Heart right ventricle (tissue), 16 donors: ENCODE data around the gene LYAR. TPM values are rescaled to one million over a fixed set of nuclear protein-coding genes. Genes with fewer than 3 reads are reported as not detected.
A peak's percentile ranks its signal among the peaks of the same experiment; 100 is the strongest.

ENCODE experiments used
- ATAC-seq, 8 donors: fragments of 200-7000 bp; cut with Tn5 transposase; one replicate each; pipeline ENCODE4 v1.9.1; 2020; ENCODE audit warnings: mild to moderate bottlenecking in 8 of 8, moderate library complexity in 8 of 8, moderate number of reproducible peaks in 1 of 8
- DNase-seq, 2 donors: peaks; one replicate each; pipeline ENCODE4 v3.0.0-alpha.2; 2020
- H3K27ac ChIP-seq, 10 donors: fragments of 200-600 bp; sonication (generic) in 2 of 10; one replicate each; pipeline versions ENCODE4 v1.5.0 to v1.8.0; 2020 to 2022; ENCODE audit warnings: mild to moderate bottlenecking in 3 of 10
- H3K27me3 ChIP-seq, 7 donors: fragments of 200-600 bp; one replicate each; pipeline ENCODE4 v1.8.0; 2021 to 2022; ENCODE audit warnings: mild to moderate bottlenecking in 2 of 7
- H3K36me3 ChIP-seq, 9 donors: fragments of 200-600 bp; sonication (generic) in 1 of 9; one replicate each; pipeline versions ENCODE4 v1.5.0 to v1.8.0; 2020 to 2022; ENCODE audit warnings: mild to moderate bottlenecking in 2 of 9
- H3K4me1 ChIP-seq, 9 donors: fragments of 200-600 bp; sonication (generic) in 1 of 9; one replicate each; pipeline versions ENCODE4 v1.5.0 to v1.8.0; 2020 to 2022; ENCODE audit warnings: mild to moderate bottlenecking in 4 of 9
- H3K4me3 ChIP-seq, 10 donors: fragments of 200-600 bp; sonication (generic) in 2 of 10; one replicate each; pipeline versions ENCODE4 v1.5.0 to v1.8.0; 2020 to 2022; ENCODE audit warnings: mild to moderate bottlenecking in 7 of 10, moderate library complexity in 2 of 10
- H3K9me3 ChIP-seq, 11 donors: fragments of 200-600 bp in 10 of 11; sonication (generic) in 2 of 11; one replicate each; pipeline versions ENCODE4 v1.5.0 to v1.8.0; 2013 to 2022; ENCODE audit warnings: mild to moderate bottlenecking in 2 of 11, control low read depth in 1 of 11, moderate library complexity in 1 of 11
- CTCF ChIP-seq, 9 donors: fragments of 200-600 bp; sonication (generic) in 2 of 9; IDR thresholded peaks; one replicate each; pipeline versions ENCODE4 v1.5.0 to v1.8.0; 2021 to 2022; ENCODE audit warnings: antibody characterized with exemption in 9 of 9, mild to moderate bottlenecking in 5 of 9, moderate library complexity in 1 of 9
- WGBS, 2 donors: extraction: QIAGEN DNeasy Blood & Tissue Kit; methylation state at CpG; one replicate each; pipeline ENCODE4 v1.1.7; 2013; ENCODE audit warnings: inconsistent platforms in 1 of 2; 5-methylcytosine and 5-hydroxymethylcytosine counted together
- intact Hi-C, 10 donors: fragments of 100-400 bp; cut with DNase I; formaldehyde crosslinking; loops; one replicate each; pipeline versions ENCODE4 v1.11.1 to v1.14.2; 2022
- polyA plus RNA-seq, 2 donors: library from polyadenylated mRNA; stranded (reverse); fragments of 200-250 nt; gene quantifications; one replicate each; pipeline ENCODE4 v1.2.3, GENCODE V29; 2013
- total RNA-seq, 10 donors: library from RNA; stranded (reverse); fragmentation: NEBNext Ultra II Directional in 3 of 10; extraction: Animal tissue kit (Norgen Biotek cat#: 25700) in 3 of 10; gene quantifications; one replicate each; pipeline versions ENCODE4 v1.2.1 to v1.2.4, GENCODE V29; 2021 to 2023
- donor health status: Arrhythmogenic right ventricular cardiomyopathy.
- donor health status: ischemic (EF 13 %, LVEDD 7.1; RV severe dilation, severe dysfunction).
- donor health status: healthy with polysubstance abuse.
- donor health status: DM: no; HTN: yes; CAD: no.
- donor health status: DM: no; HTN: no; CAD: no.
- donor health status: ischemic (EF 25% LVEDD 6.9; RV normal size, moderate dysfunction).
- donor health status: ischemic (EF 25% LVEDD 5.7; RV mildly dilated, moderate dysfunction).
- donor health status: healthy.
- donor health status: DM: yes; HTN: yes; CAD: no.
- donor health status: Ischemic cardiomyopathy.
- donor health status: ischemic (EF 35%, LVEDD 5.7; RV mildly dilated, moderate dysfunction).
- donor health status: nonischemic (EF 11% LVEDD 7.7; RV severe dilation, severe dysfunction).
- donor health status: DM: yes; HTN: yes; CAD: no.
- donor health status: PGD.
- donor health status: ischemic (EF 29% LVEDD 5.4; RV normal size, mild dysfunction).
- donor health status: nonischemic (EF 23%, LVEDD 6.1; RV moderate dilation, normal function).

The LYAR gene
- total and polyA plus RNA-seq, 12 donors: 7.6 to 20.6 (median 12.6) TPM

GRCh38 chr4:4320951-4321714, 31.2 kb upstream of the LYAR start:
- H3K36me3 ChIP-seq: peaks cover 0 to 69% (median 21%) of the 10 kb centered on the region in 9 donors
- ATAC-seq: no peak

GRCh38 chr4:4320528-4320927, 30.6 kb upstream of the LYAR start:
- 93 to 95% methylated on average over 15 of the region's 15 CpGs for WGBS, 2 donors
- Histone ChIP-seq H3K9me3 (no peaks in the 10 kb centered on the region), H3K27me3 (no peaks in the 10 kb centered on the region), H3K27ac (no peak overlapping the region), H3K4me1 (peaks cover 0 to 14% (median 10%) of the 10 kb centered on the region in 9 donors), H3K36me3 (peaks cover 0 to 75% (median 27%) of the 10 kb centered on the region in 9 donors), H3K4me3 (no peak overlapping the region)
- intact Hi-C loops: no loop called here
- no peak for TF ChIP-seq CTCF (IDR thresholded peaks at IDR 0.05)
- ATAC-seq (no peak), DNase-seq (no peak)

More at GRCh38 chr4:4320951-4321714, 31.2 kb upstream of the LYAR start:
- intact Hi-C loops: no loop called here
- H3K4me3 ChIP-seq: no peak overlapping the region
- H3K27ac ChIP-seq: no peak overlapping the region
- no peaks in the 10 kb centered on the region for H3K27me3 ChIP-seq
- peaks cover 0 to 14% (median 10%) of the 10 kb centered on the region in 9 donors for H3K4me1 ChIP-seq
- no peak for TF ChIP-seq CTCF (IDR thresholded peaks at IDR 0.05)
- H3K9me3 ChIP-seq: no peaks in the 10 kb centered on the region
- DNase-seq: no peak
- WGBS, 2 donors: 93% methylated on average over 26 of the region's 26 CpGs

- no peak overlapping the region for H3K27ac ChIP-seq
- TF ChIP-seq CTCF (IDR thresholded peaks at IDR 0.05): no peak
- H3K36me3 ChIP-seq: peaks cover 0 to 100% (median 38%) of the 10 kb centered on the region in 9 donors
- H3K4me1 ChIP-seq: no peaks in the 10 kb centered on the region
- ATAC-seq (no peak), DNase-seq (no peak)
- H3K4me3 ChIP-seq: no peak overlapping the region
- intact Hi-C loops: no loop called here
- H3K9me3 ChIP-seq: no peaks in the 10 kb centered on the region
- WGBS, 2 donors: 87 to 88% methylated on average over 23 of the region's 23 CpGs
- no peaks in the 10 kb centered on the region for H3K27me3 ChIP-seq
Measured at GRCh38 chr4:4317496-4318232, 27.7 kb upstream of the LYAR start.

GRCh38 chr4:4316150-4316495, 26.2 kb upstream of the LYAR start:
- no peak for TF ChIP-seq CTCF (IDR thresholded peaks at IDR 0.05)
- no peaks in the 10 kb centered on the region for H3K4me1 ChIP-seq
- no peaks in the 10 kb centered on the region for H3K9me3 ChIP-seq
- 94 to 95% methylated on average over 13 of the region's 13 CpGs for WGBS, 2 donors
- DNase-seq (no peak), ATAC-seq (no peak)
- H3K36me3 ChIP-seq: peaks cover 0 to 97% (median 34%) of the 10 kb centered on the region in 9 donors
- H3K27me3 ChIP-seq: no peaks in the 10 kb centered on the region
- no peak overlapping the region for H3K4me3 ChIP-seq
- H3K27ac ChIP-seq: peak overlapping the region in 1 of 10 donors; percentile 27
- intact Hi-C loops: no loop called here
